GM12874 (cell line): ENCODE results near the gene NUDT3.

Source experiments
- CTCF ChIP-seq: IDR thresholded peaks from 2 replicates; pipeline ENCODE4 v1.5.1; 2011; ENCODE audit warnings: low read depth, mild to moderate bottlenecking, control low read depth, low read length, moderate library complexity; ENCODE audit not compliant: insufficient read depth

Gene NUDT3

GRCh38 chr6:34373511-34373910 is 19.0 kb downstream of the NUDT3 start:
- no peak for TF ChIP-seq CTCF

GRCh38 chr6:34370361-34370760 is 22.1 kb downstream of the NUDT3 start:
- no peak for TF ChIP-seq CTCF

GRCh38 chr6:34369385-34369784 is 23.1 kb downstream of the NUDT3 start:
- no peak for TF ChIP-seq CTCF

- no peak for TF ChIP-seq CTCF
Measured at GRCh38 chr6:34366639-34366921, 25.9 kb downstream of the NUDT3 start.

- TF ChIP-seq CTCF = no peak
Measured at GRCh38 chr6:34362909-34363680, 29.4 kb downstream of the NUDT3 start.

GRCh38 chr6:34362176-34362575 is 30.3 kb downstream of the NUDT3 start:
- no peak for TF ChIP-seq CTCF

GRCh38 chr6:34360556-34360955 is 31.9 kb downstream of the NUDT3 start:
- TF ChIP-seq CTCF = no peak
